HEK293T (cell line): ENCODE results near the gene SDS.

Experiments used
- BHLHE40 ChIP-seq: fragments of 450-650 bp; IDR thresholded peaks from 2 replicates; pipeline ENCODE4 v1.6.1; 2016; ENCODE audit warnings: mild to moderate bottlenecking, moderate library complexity, borderline replicate concordance
- ELF4 ChIP-seq: fragments of 450-650 bp; IDR thresholded peaks from 2 replicates; pipeline ENCODE4 v1.6.1; 2017; ENCODE audit warnings: antibody characterized with exemption
- FOXK2 ChIP-seq: fragments of 450-650 bp; IDR thresholded peaks from 2 replicates; pipeline ENCODE4 v1.6.1; 2016; ENCODE audit warnings: mild to moderate bottlenecking
- FOXM1 ChIP-seq: fragments of 450-650 bp; IDR thresholded peaks from 2 replicates; pipeline ENCODE4 v1.6.1; 2017; ENCODE audit warnings: mild to moderate bottlenecking, borderline replicate concordance
- SP1 ChIP-seq: fragments of 450-650 bp; IDR thresholded peaks from 2 replicates; pipeline ENCODE4 v1.6.1; 2017
- TARDBP ChIP-seq: fragments of 450-650 bp; IDR thresholded peaks from 2 replicates; pipeline ENCODE4 v1.6.1; 2016
- ZNF384 ChIP-seq: fragments of 450-650 bp; IDR thresholded peaks from 2 replicates; pipeline ENCODE4 v1.6.1; 2016

DNA sequence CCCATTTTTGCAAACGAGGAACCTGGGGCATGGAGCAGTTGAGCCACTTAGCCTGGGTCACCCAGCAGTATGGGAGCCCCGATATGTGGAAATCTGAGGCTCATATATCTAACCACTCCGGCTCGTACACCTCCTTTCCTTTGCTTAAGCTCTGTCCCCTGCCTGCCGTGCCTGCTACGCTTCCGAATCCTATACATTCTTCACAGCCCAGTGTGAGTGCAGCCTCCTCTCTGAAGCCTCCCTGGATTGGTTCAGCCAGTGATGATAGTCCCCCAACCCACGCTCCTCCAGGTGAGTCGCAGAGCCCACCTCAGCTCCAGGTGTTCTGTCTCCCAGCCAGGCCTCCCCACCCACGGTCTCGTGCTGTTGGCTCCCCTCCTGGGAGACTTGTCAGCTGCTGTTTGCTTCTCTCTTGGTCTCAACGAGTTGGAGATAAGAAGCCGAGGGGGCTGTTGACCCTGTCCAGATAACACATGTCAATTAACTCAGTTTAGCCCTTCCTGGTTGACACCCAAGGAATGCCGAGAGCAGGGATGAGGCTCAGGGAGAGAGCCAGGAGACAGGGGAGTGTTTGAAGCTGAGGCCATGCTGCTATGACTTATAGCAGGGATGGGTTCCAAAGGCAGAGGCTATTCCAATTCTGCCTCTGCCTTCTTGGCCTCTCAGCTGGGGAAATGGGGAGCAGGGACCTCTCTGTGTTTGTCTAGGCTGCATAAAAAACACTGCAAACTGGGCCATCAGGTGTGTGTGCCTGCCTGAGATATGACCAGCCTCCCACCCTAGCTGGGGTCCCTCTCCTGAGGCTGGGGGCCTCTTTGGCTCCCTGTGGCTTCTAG, 37.5 kb upstream of the SDS start:
- no peak for TF ChIP-seq BHLHE40
- TF ChIP-seq ELF4: no peak
- TF ChIP-seq SP1: no peak
- TF ChIP-seq FOXK2: no peak
- no peak for TF ChIP-seq FOXM1
- no peak for TF ChIP-seq TARDBP
- TF ChIP-seq ZNF384: no peak
